HL-60 (cell line): ENCODE results near the gene CDC42BPB.

ENCODE experiments used
- CTCF ChIP-seq: IDR thresholded peaks from one replicate; pipeline ENCODE4 v1.5.1; 2011; ENCODE audit warnings: low read length, control low read depth, inconsistent platforms; ENCODE audit not compliant: insufficient read depth
- GABPA ChIP-seq: IDR thresholded peaks from 2 replicates; pipeline ENCODE4 v1.6.1; 2012; ENCODE audit warnings: low read depth

GRCh38 chr14:102952276-102952675, 105.1 kb downstream of the CDC42BPB start:
- no peak for TF ChIP-seq CTCF
- TF ChIP-seq GABPA = no peak
